ENCODE data around the gene INO80E. TPM values are rescaled to one million over a fixed set of nuclear protein-coding genes. Genes with fewer than 3 reads are reported as not detected.
A peak's percentile ranks its signal among the peaks of the same experiment; 100 is the strongest.

INO80E gene
- total and polyA plus RNA-seq, 2 of the 8 experiments (the other 6 are each of a cell fraction or from before 2014, with no cell fraction given), result 43.0 to 91.2 TPM

DNA sequence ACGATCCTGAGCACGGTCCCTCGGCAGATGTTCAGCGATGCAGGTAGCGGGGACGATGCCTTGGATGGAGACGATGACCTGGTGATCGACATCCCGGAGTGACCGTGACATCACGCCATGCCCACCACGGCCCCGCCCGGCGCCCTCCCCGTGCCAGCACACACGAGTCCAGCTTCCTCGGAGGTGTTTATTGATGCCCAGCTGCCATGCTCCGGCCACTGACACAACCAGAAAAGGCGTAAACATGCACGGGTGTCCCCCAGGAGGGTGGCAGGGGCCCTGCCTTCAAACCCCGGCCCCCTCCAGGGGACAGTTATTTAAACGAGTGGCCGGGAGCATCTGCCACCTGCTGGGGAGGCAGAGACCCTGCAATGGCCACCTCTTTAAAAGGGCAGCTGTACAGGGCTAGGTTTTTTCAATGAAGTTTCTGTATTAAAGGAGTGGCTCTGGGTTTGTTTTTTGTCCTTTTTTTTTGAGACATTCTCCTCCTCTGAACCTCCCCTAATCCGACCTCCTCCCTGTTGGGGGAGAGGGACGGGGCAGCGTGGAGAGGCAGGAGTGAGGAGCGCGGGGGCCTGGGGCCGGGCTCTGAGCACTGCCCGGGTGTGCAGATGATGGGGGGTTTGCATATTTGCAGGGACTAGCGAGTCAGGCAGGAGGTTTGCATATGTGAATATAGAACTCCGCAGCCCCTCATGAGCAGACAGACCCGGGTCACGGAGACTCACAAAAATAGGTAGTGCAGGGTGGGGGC lies 9.5 kb downstream of the INO80E start:
- no peaks in the 10 kb centered on the region for H3K79me1 ChIP-seq (ENCODE audit: low read depth, low read length)
- no peak overlapping the region for H2AFZ ChIP-seq (ENCODE audit: low read length)
- no peak overlapping the region for H3K27ac ChIP-seq (ENCODE audit: low read depth, low read length)
- H3K14ac ChIP-seq (ENCODE audit: insufficient read length), result no peak overlapping the region
- H2BK120ac ChIP-seq (replicated peaks; ENCODE audit: low read depth, low read length), result no peak overlapping the region
- H3K23me2 ChIP-seq (ENCODE audit: low read depth, low read length), result peaks cover 1% of the 10 kb centered on the region; the same call in 1 of the 2 replicates
- no peak overlapping the region for H4K8ac ChIP-seq (ENCODE audit: extremely low read depth, insufficient read depth, low read length)
- no peak overlapping the region for H2AK5ac ChIP-seq (ENCODE audit: low read depth, low read length)
- ChIA-PET POLR2A (ENCODE audit: partially characterized antibody) (interaction anchor here (0.6 to 4.9 kb wide), 14 partner anchors 8 to 947 kb away, joined by 3 to 34 read pairs (median 4); partner anchors contain the start of genes C16orf92, HIRIP3, INO80E and KCTD13), CTCF (ENCODE audit: partially characterized antibody) (interaction anchor here (0.6 to 3.2 kb wide), 21 partner anchors 9 to 305 kb away, joined by 3 to 10 read pairs (median 5); partner anchors contain the start of genes C16orf92 and INO80E)
- H3K23ac ChIP-seq (ENCODE audit: insufficient read length), result no peak overlapping the region
- no peak overlapping the region for H3K4me3 ChIP-seq (ENCODE audit: extremely low read depth in 1 of 4, insufficient read depth in 2 of 4, low read depth in 3 of 4, low read length in 4 of 4)
- H4K91ac ChIP-seq (replicated peaks; ENCODE audit: insufficient read length, low read length), result no peak overlapping the region
- no peak overlapping the region for H3K4me2 ChIP-seq (ENCODE audit: insufficient read depth in 1 of 2, low read depth in 2 of 2, low read length in 2 of 2)
- no peak for TF ChIP-seq RXRA (IDR thresholded peaks at IDR 0.05; ENCODE audit: insufficient read depth, low read depth, low read length)
- peak; percentile 85 for TF ChIP-seq YY1 (IDR thresholded peaks at IDR 0.05; ENCODE audit: low read depth, low read length)
- TF ChIP-seq RAD21 (IDR thresholded peaks at IDR 0.05 in 1 of 2, conservative IDR thresholded peaks at IDR 0.05 in 1 of 2; ENCODE audit: low read depth in 2 of 2, low read length in 2 of 2), result peak; percentile 29 to 50; a peak in 3 of 4 replicates
- TF ChIP-seq, protein P1, sequence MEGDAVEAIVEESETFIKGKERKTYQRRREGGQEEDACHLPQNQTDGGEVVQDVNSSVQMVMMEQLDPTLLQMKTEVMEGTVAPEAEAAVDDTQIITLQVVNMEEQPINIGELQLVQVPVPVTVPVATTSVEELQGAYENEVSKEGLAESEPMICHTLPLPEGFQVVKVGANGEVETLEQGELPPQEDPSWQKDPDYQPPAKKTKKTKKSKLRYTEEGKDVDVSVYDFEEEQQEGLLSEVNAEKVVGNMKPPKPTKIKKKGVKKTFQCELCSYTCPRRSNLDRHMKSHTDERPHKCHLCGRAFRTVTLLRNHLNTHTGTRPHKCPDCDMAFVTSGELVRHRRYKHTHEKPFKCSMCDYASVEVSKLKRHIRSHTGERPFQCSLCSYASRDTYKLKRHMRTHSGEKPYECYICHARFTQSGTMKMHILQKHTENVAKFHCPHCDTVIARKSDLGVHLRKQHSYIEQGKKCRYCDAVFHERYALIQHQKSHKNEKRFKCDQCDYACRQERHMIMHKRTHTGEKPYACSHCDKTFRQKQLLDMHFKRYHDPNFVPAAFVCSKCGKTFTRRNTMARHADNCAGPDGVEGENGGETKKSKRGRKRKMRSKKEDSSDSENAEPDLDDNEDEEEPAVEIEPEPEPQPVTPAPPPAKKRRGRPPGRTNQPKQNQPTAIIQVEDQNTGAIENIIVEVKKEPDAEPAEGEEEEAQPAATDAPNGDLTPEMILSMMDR (IDR thresholded peaks at IDR 0.05; ENCODE audit: control extremely low read depth in 1 of 3, insufficient read depth in 1 of 3, low read depth in 1 of 3, low read length in 3 of 3), result peak in 2 of 3 experiments; percentile 60 to 71; a peak in 3 of 4 replicates
- no peak for TF ChIP-seq PHF8 (conservative IDR thresholded peaks at IDR 0.05; ENCODE audit: low read depth, low read length)
- TF ChIP-seq JUN (IDR thresholded peaks at IDR 0.05; ENCODE audit: low read depth, low read length), result no peak
- peaks cover 3 to 10% of the 10 kb centered on the region in 2 experiments for H4K20me1 ChIP-seq (replicated peaks in 1 of 2; ENCODE audit: control insufficient read depth in 1 of 2, insufficient read depth in 2 of 2, low read length in 2 of 2)
- no peak overlapping the region for H3K56ac ChIP-seq (replicated peaks; ENCODE audit: insufficient read length, low read depth, low read length)
- WGBS, 2 experiments (ENCODE audit: extremely low coverage in 1 of 2, insufficient coverage in 1 of 2, insufficient read length in 1 of 2, insufficient replicate concordance in 2 of 2, low coverage in 1 of 2, low lambda C conversion rate in 2 of 2, missing lambda C conversion rate in 1 of 2), result 88% methylated on average over 22 of the region's 35 CpGs; no CpG with 5 or more reads in 1 of the 2 experiments
- H4K5ac ChIP-seq (ENCODE audit: insufficient read length, low read depth, low read length), result no peak overlapping the region
- no peak overlapping the region for H3K18ac ChIP-seq (ENCODE audit: extremely low read depth, low read length)
- no peaks in the 10 kb centered on the region for H3K79me2 ChIP-seq (ENCODE audit: control insufficient read depth in 1 of 2, insufficient read depth in 2 of 2, low read length in 2 of 2)
- DNase-seq (ENCODE audit: low read depth in 1 of 2, low spot score in 2 of 2) (no peak), FAIRE-seq (no peak)
- no peaks in the 10 kb centered on the region for H3K9me3 ChIP-seq (ENCODE audit: insufficient read depth in 2 of 2, low read depth in 1 of 2, low read length in 1 of 2)
- H3K9ac ChIP-seq (replicated peaks in 1 of 4; ENCODE audit: extremely low read depth in 1 of 4, low read depth in 3 of 4, low read length in 3 of 4), result no peak overlapping the region
- peaks cover 0 to 22% (median 11%) of the 10 kb centered on the region in 4 experiments; a peak in 6 of 7 replicates for H3K4me1 ChIP-seq (replicated peaks in 1 of 4; ENCODE audit: control insufficient read depth in 3 of 4, insufficient read depth in 4 of 4, low read length in 3 of 4)
- no peak overlapping the region for H2BK15ac ChIP-seq (ENCODE audit: low read length)
- H3K36me3 ChIP-seq (ENCODE audit: control insufficient read depth in 2 of 4, insufficient read depth in 4 of 4, low read length in 3 of 4), result peaks cover 0 to 10% (median 6%) of the 10 kb centered on the region in 4 experiments; a peak in 5 of 8 replicates
- H2BK12ac ChIP-seq (ENCODE audit: low read depth, low read length), result no peak overlapping the region
- no peak overlapping the region for H2BK20ac ChIP-seq (ENCODE audit: low read length)
- no peak overlapping the region for H2BK5ac ChIP-seq (ENCODE audit: low read depth, low read length)
- H3K27me3 ChIP-seq (replicated peaks in 1 of 4; ENCODE audit: control insufficient read depth in 3 of 4, extremely low read depth in 1 of 4, insufficient read depth in 3 of 4, low read length in 3 of 4), result peaks cover 0 to 13% (median 8%) of the 10 kb centered on the region in 4 experiments; a peak in 4 of 7 replicates
- H3K4ac ChIP-seq (replicated peaks; ENCODE audit: insufficient read length, low read depth, low read length), result no peak overlapping the region
